HFFc6 (cell line): ENCODE results near the gene TSC22D2. TPM values are rescaled to one million over a fixed set of nuclear protein-coding genes. Genes with fewer than 3 reads are reported as not detected.
"Not testable (repeated sequence)": the region's sequence is repeated elsewhere in the genome, so short reads cannot be mapped to it uniquely, and the experiment has no call there.

Experiments
- DNase-seq: peaks from one replicate; pipeline ENCODE4 v3.0.0-alpha.2; 2018
- H3K27ac Mint-ChIP-seq: 2 replicates; pipeline ENCODE4 v1.8.0; 2020; ENCODE audit warnings: mild to moderate bottlenecking, mixed read lengths
- H3K27me3 Mint-ChIP-seq: 2 replicates; pipeline ENCODE4 v1.8.0; 2021; ENCODE audit warnings: mild to moderate bottlenecking, moderate library complexity, mixed read lengths; ENCODE audit not compliant: insufficient read depth
- H3K36me3 Mint-ChIP-seq: 2 replicates; pipeline ENCODE4 v1.8.0; 2021; ENCODE audit warnings: low read depth, mixed read lengths
- H3K4me1 Mint-ChIP-seq: 2 replicates; pipeline ENCODE4 v1.8.0; 2020; ENCODE audit warnings: low read depth, mixed read lengths
- H3K4me3 Mint-ChIP-seq: 2 replicates; pipeline ENCODE4 v1.8.0; 2020; ENCODE audit warnings: mild to moderate bottlenecking, moderate library complexity, mixed read lengths
- H3K9me3 Mint-ChIP-seq: 2 replicates; pipeline ENCODE4 v1.8.0; 2020; ENCODE audit warnings: mild to moderate bottlenecking, mixed read lengths
- CTCF ChIP-seq: fragments of 200-600 bp; sonication (generic); IDR thresholded peaks from 2 replicates; pipeline ENCODE4 v1.5.0; 2021; ENCODE audit warnings: antibody characterized with exemption, mild to moderate bottlenecking
- total RNA-seq, 6 experiments: library from RNA; stranded (reverse); fragmentation: NEBNext Ultra II Directional; extraction: Animal tissue kit (Norgen Biotek cat#: 25700); gene quantifications; 2 replicates in 1 of 6; 3 replicates in 5 of 6; pipeline ENCODE4 v1.2.3, GENCODE V29; 2021

The TSC22D2 gene
- total RNA-seq, 6 experiments from 2014 or later, result 56.8 to 81.2 (median 63.0) TPM

GRCh38 chr3:150497956-150498355, 89.9 kb downstream of the TSC22D2 start:
- H3K27me3 Mint-ChIP-seq, result peaks cover 7% of the 10 kb centered on the region
- H3K4me3 Mint-ChIP-seq, result peak overlapping the region; percentile 52
- TF ChIP-seq CTCF, result no peak
- peaks cover 15% of the 10 kb centered on the region for H3K9me3 Mint-ChIP-seq
- H3K36me3 Mint-ChIP-seq, result peaks cover 18% of the 10 kb centered on the region
- peak; percentile 86 for DNase-seq
- H3K4me1 Mint-ChIP-seq, result peaks cover 48% of the 10 kb centered on the region
- H3K27ac Mint-ChIP-seq, result peak overlapping the region; percentile 65

GRCh38 chr3:150500960-150501359, 92.9 kb downstream of the TSC22D2 start:
- H3K36me3 Mint-ChIP-seq, result peaks cover 12% of the 10 kb centered on the region
- not testable (repeated sequence) for H3K27me3 Mint-ChIP-seq, H3K27ac Mint-ChIP-seq, H3K4me3 Mint-ChIP-seq, DNase-seq
- peaks cover 15% of the 10 kb centered on the region for H3K9me3 Mint-ChIP-seq
- H3K4me1 Mint-ChIP-seq, result peaks cover 28% of the 10 kb centered on the region

GRCh38 chr3:150503402-150504099, 95.5 kb downstream of the TSC22D2 start:
- Mint-ChIP-seq H3K4me1 (peaks cover 5% of the 10 kb centered on the region), H3K9me3 (peaks cover 20% of the 10 kb centered on the region), H3K27ac (no peak overlapping the region), H3K36me3 (peaks cover 12% of the 10 kb centered on the region), H3K4me3 (no peak overlapping the region), H3K27me3 (peaks cover 8% of the 10 kb centered on the region)
- no peak for DNase-seq
- TF ChIP-seq CTCF, result peak; percentile 24; the same call in 1 of the 2 replicates

DNA sequence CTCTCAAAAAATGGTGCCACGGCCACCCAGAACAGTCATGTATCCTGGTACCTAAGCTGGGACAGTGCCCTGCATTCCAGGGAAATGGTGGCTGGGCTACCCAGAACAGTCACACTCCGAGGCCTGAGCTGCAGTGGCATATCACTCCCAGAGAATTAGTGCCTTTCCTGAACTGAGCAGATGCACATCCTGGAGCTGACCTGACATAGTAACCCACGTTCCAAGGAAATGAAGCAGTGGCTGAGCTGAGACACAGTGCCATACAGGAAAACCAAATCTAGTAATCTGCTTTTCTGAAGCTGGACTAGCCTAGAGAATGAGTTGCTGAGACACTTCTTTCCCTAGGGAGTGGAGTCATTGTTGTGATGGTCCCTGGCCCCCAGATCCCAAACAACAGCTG, 96.4 kb downstream of the TSC22D2 start:
- H3K4me3 Mint-ChIP-seq, result no peak overlapping the region
- peaks cover 8% of the 10 kb centered on the region for H3K27me3 Mint-ChIP-seq
- H3K9me3 Mint-ChIP-seq, result peaks cover 20% of the 10 kb centered on the region
- no peak for TF ChIP-seq CTCF
- H3K27ac Mint-ChIP-seq, result no peak overlapping the region
- H3K36me3 Mint-ChIP-seq, result peaks cover 12% of the 10 kb centered on the region
- no peak for DNase-seq
- H3K4me1 Mint-ChIP-seq, result no peaks in the 10 kb centered on the region

GRCh38 chr3:150508401-150508800, 100.3 kb downstream of the TSC22D2 start:
- no peaks in the 10 kb centered on the region for H3K36me3 Mint-ChIP-seq
- H3K27ac Mint-ChIP-seq, result no peak overlapping the region
- H3K4me1 Mint-ChIP-seq, result peaks cover 12% of the 10 kb centered on the region
- no peak for DNase-seq
- peaks cover 4% of the 10 kb centered on the region for H3K27me3 Mint-ChIP-seq
- no peak overlapping the region for H3K4me3 Mint-ChIP-seq
- TF ChIP-seq CTCF, result no peak
- H3K9me3 Mint-ChIP-seq, result peaks cover 5% of the 10 kb centered on the region; the same call in 1 of the 2 replicates

- no peak for TF ChIP-seq CTCF
- no peaks in the 10 kb centered on the region; the same call in 1 of the 2 replicates for H3K27me3 Mint-ChIP-seq
- DNase-seq, result no peak
- H3K4me1 Mint-ChIP-seq, result peaks cover 12% of the 10 kb centered on the region
- H3K36me3 Mint-ChIP-seq, result no peaks in the 10 kb centered on the region
- no peak overlapping the region for H3K27ac Mint-ChIP-seq
- H3K4me3 Mint-ChIP-seq, result no peak overlapping the region
- peaks cover 5% of the 10 kb centered on the region; the same call in 1 of the 2 replicates for H3K9me3 Mint-ChIP-seq
Measured at GRCh38 chr3:150509780-150510179, 101.7 kb downstream of the TSC22D2 start.
